DMS53 (cell line): ENCODE measurements around the gene ASRGL1.

Source experiments
- DNase-seq: peaks from one replicate; lab custom pipeline; 2025; lab: John Stamatoyannopoulos, UW

The ASRGL1 gene

GRCh38 chr11:62393061-62393611, 55.9 kb downstream of the ASRGL1 start:
- DNase-seq = peak; percentile 36

- DNase-seq = no peak
Observed at GRCh38 chr11:62393735-62394134, 56.5 kb downstream of the ASRGL1 start.

- DNase-seq = peak; percentile 88
Observed at GRCh38 chr11:62394825-62395538, 57.7 kb downstream of the ASRGL1 start.

GRCh38 chr11:62395885-62396551, 58.8 kb downstream of the ASRGL1 start:
- no peak for DNase-seq

- no peak for DNase-seq
Observed at GRCh38 chr11:62398011-62398994, 61.1 kb downstream of the ASRGL1 start.

GRCh38 chr11:62399172-62399877, 62.1 kb downstream of the ASRGL1 start:
- DNase-seq = no peak

- no peak for DNase-seq
Observed at GRCh38 chr11:62399878-62400266, 62.6 kb downstream of the ASRGL1 start.

- DNase-seq = no peak
Observed at GRCh38 chr11:62400281-62400680, 63.0 kb downstream of the ASRGL1 start.

- DNase-seq = no peak
Observed at GRCh38 chr11:62400760-62401159, 63.5 kb downstream of the ASRGL1 start.

- DNase-seq = no peak
Observed at GRCh38 chr11:62401356-62401755, 64.1 kb downstream of the ASRGL1 start.

- no peak for DNase-seq
Observed at GRCh38 chr11:62401811-62402210, 64.6 kb downstream of the ASRGL1 start.

- DNase-seq = no peak
Observed at GRCh38 chr11:62402226-62402959, 65.1 kb downstream of the ASRGL1 start.

- no peak for DNase-seq
Observed at GRCh38 chr11:62402960-62403730, 65.9 kb downstream of the ASRGL1 start.

GRCh38 chr11:62404435-62404834, 67.2 kb downstream of the ASRGL1 start:
- DNase-seq = no peak

- no peak for DNase-seq
Observed at GRCh38 chr11:62404901-62405300, 67.7 kb downstream of the ASRGL1 start.

- no peak for DNase-seq
Observed at GRCh38 chr11:62406034-62406433, 68.8 kb downstream of the ASRGL1 start.

GRCh38 chr11:62409831-62410230, 72.6 kb downstream of the ASRGL1 start:
- no peak for DNase-seq

- no peak for DNase-seq
Observed at GRCh38 chr11:62410972-62411371, 73.7 kb downstream of the ASRGL1 start.

GRCh38 chr11:62411524-62411923, 74.3 kb downstream of the ASRGL1 start:
- DNase-seq = no peak

GRCh38 chr11:62413060-62413696, 75.9 kb downstream of the ASRGL1 start:
- DNase-seq = no peak
